Daoy (cell line): ENCODE measurements around the gene PLD6. TPM values are rescaled to one million over a fixed set of nuclear protein-coding genes. Genes with fewer than 3 reads are reported as not detected.
"Not testable (repeated sequence)": the region's sequence is repeated elsewhere in the genome, so short reads cannot be mapped to it uniquely, and the experiment has no call there.

Source experiments
- DNase-seq: peaks from one replicate; pipeline ENCODE4 v3.0.0-alpha.2; 2015; ENCODE audit warnings: low read depth
- total RNA-seq: library from RNA; depleted of rRNA; stranded (reverse); fragments of >200 nt; shearing (Covaris generic); gene quantifications from 2 replicates; pipeline ENCODE4 v1.2.3, GENCODE V29; 2014

The PLD6 gene
- total RNA-seq, 1 experiment from 2014 or later = 3.0 TPM

- DNase-seq = no peak
Observed at GRCh38 chr17:17201271-17201670, 4.9 kb downstream of the PLD6 start.

GRCh38 chr17:17200831-17201230 is 5.3 kb downstream of the PLD6 start:
- DNase-seq = no peak

- DNase-seq = no peak
Observed at GRCh38 chr17:17200311-17200710, 5.8 kb downstream of the PLD6 start.

- DNase-seq = no peak
Observed at GRCh38 chr17:17198281-17198680, 7.9 kb downstream of the PLD6 start.

- DNase-seq = no peak
Observed at GRCh38 chr17:17196776-17197175, 9.4 kb downstream of the PLD6 start.

- DNase-seq = not testable (repeated sequence)
Observed at GRCh38 chr17:17195466-17195865, 10.7 kb downstream of the PLD6 start.

- DNase-seq = no peak
Observed at GRCh38 chr17:17191961-17192381, 14.2 kb downstream of the PLD6 start.

GRCh38 chr17:17191346-17191792 is 14.8 kb downstream of the PLD6 start:
- DNase-seq = peak; percentile 45

- DNase-seq = no peak
Observed at GRCh38 chr17:17190188-17190587, 15.9 kb downstream of the PLD6 start.

- DNase-seq = no peak
Observed at GRCh38 chr17:17189559-17189958, 16.6 kb downstream of the PLD6 start.

- DNase-seq = no peak
Observed at GRCh38 chr17:17188586-17188985, 17.5 kb downstream of the PLD6 start.

GRCh38 chr17:17186551-17187505 is 19.3 kb downstream of the PLD6 start:
- no peak for DNase-seq

- no peak for DNase-seq
Observed at GRCh38 chr17:17186051-17186450, 20.1 kb downstream of the PLD6 start.

- DNase-seq = not testable (repeated sequence)
Observed at GRCh38 chr17:17184985-17185757, 21.0 kb downstream of the PLD6 start.

GRCh38 chr17:17183744-17184143 is 22.4 kb downstream of the PLD6 start:
- no peak for DNase-seq

GRCh38 chr17:17182598-17183136 is 23.5 kb downstream of the PLD6 start:
- DNase-seq = no peak

GRCh38 chr17:17181666-17182597 is 24.2 kb downstream of the PLD6 start:
- no peak for DNase-seq

- DNase-seq = no peak
Observed at GRCh38 chr17:17180741-17181525, 25.2 kb downstream of the PLD6 start.

GRCh38 chr17:17180141-17180603 is 26.0 kb downstream of the PLD6 start:
- DNase-seq = no peak

GRCh38 chr17:17179371-17179827 is 26.7 kb downstream of the PLD6 start:
- no peak for DNase-seq
